ENCODE measurements around the gene NUDT6.

Gene NUDT6

GRCh38 chr4:122932763-122933162 is 10.4 kb upstream of the NUDT6 start:
- H3K4me1 ChIP-seq = no peaks in the 10 kb centered on the region
- H3K27me3 ChIP-seq (ENCODE audit: control insufficient read depth, insufficient read depth, low read length) = no peaks in the 10 kb centered on the region
- H3K9ac ChIP-seq = no peak overlapping the region
- no peaks in the 10 kb centered on the region for H3K9me3 ChIP-seq (ENCODE audit: control insufficient read depth, low read length)
- TF ChIP-seq CTCF (IDR thresholded peaks at IDR 0.05) = no peak
- no peaks in the 10 kb centered on the region for H3K79me2 ChIP-seq
- H3K4me3 ChIP-seq (ENCODE audit: low read depth, low read length) = no peak overlapping the region
- no peaks in the 10 kb centered on the region for H3K36me3 ChIP-seq (ENCODE audit: control insufficient read depth, insufficient read depth, low read length)
- H3K4me2 ChIP-seq (ENCODE audit: low read length) = no peak overlapping the region
- no peak overlapping the region for H2AFZ ChIP-seq
- H3K27ac ChIP-seq = no peak overlapping the region

GRCh38 chr4:122930862-122931261 is 8.5 kb upstream of the NUDT6 start:
- H3K4me3 ChIP-seq (ENCODE audit: low read depth, low read length) = no peak overlapping the region
- H3K9me3 ChIP-seq (ENCODE audit: control insufficient read depth, low read length) = no peaks in the 10 kb centered on the region
- peak; percentile 44 for TF ChIP-seq CTCF (IDR thresholded peaks at IDR 0.05)
- no peak overlapping the region for H3K4me2 ChIP-seq (ENCODE audit: low read length)
- H3K79me2 ChIP-seq = no peaks in the 10 kb centered on the region
- no peak overlapping the region for H2AFZ ChIP-seq
- no peaks in the 10 kb centered on the region for H3K36me3 ChIP-seq (ENCODE audit: control insufficient read depth, insufficient read depth, low read length)
- H3K27ac ChIP-seq = no peak overlapping the region
- no peaks in the 10 kb centered on the region for H3K4me1 ChIP-seq
- no peaks in the 10 kb centered on the region for H3K27me3 ChIP-seq (ENCODE audit: control insufficient read depth, insufficient read depth, low read length)
- no peak overlapping the region for H3K9ac ChIP-seq

- no peak for TF ChIP-seq CTCF (IDR thresholded peaks at IDR 0.05)
- Histone ChIP-seq H3K4me2 (ENCODE audit: low read length) (no peak overlapping the region), H3K27me3 (ENCODE audit: control insufficient read depth, insufficient read depth, low read length) (no peaks in the 10 kb centered on the region), H3K4me3 (ENCODE audit: low read depth, low read length) (no peak overlapping the region), H3K79me2 (no peaks in the 10 kb centered on the region), H2AFZ (no peak overlapping the region), H3K4me1 (no peaks in the 10 kb centered on the region), H3K9me3 (ENCODE audit: control insufficient read depth, low read length) (no peaks in the 10 kb centered on the region), H3K36me3 (ENCODE audit: control insufficient read depth, insufficient read depth, low read length) (no peaks in the 10 kb centered on the region), H3K27ac (no peak overlapping the region), H3K9ac (no peak overlapping the region)
Observed at GRCh38 chr4:122928930-122929329, 6.5 kb upstream of the NUDT6 start.

- Histone ChIP-seq H3K27ac (peak overlapping the region; percentile 39), H3K4me2 (ENCODE audit: low read length) (peak overlapping the region; percentile 97), H3K9ac (no peak overlapping the region), H3K9me3 (ENCODE audit: control insufficient read depth, low read length) (no peaks in the 10 kb centered on the region), H2AFZ (peak overlapping the region; percentile 94), H3K4me1 (no peaks in the 10 kb centered on the region), H3K36me3 (ENCODE audit: control insufficient read depth, insufficient read depth, low read length) (no peaks in the 10 kb centered on the region), H3K79me2 (peaks cover 2% of the 10 kb centered on the region), H3K27me3 (ENCODE audit: control insufficient read depth, insufficient read depth, low read length) (no peaks in the 10 kb centered on the region), H3K4me3 (ENCODE audit: low read depth, low read length) (peak overlapping the region; percentile 94)
- TF ChIP-seq CTCF (IDR thresholded peaks at IDR 0.05) = no peak
Observed at GRCh38 chr4:122922877-122923511, 597 bp upstream of the NUDT6 start.

GRCh38 chr4:122921300-122921699 is 1.1 kb downstream of the NUDT6 start:
- Histone ChIP-seq H3K9ac (no peak overlapping the region), H3K27me3 (ENCODE audit: control insufficient read depth, insufficient read depth, low read length) (no peaks in the 10 kb centered on the region), H3K36me3 (ENCODE audit: control insufficient read depth, insufficient read depth, low read length) (no peaks in the 10 kb centered on the region), H3K9me3 (ENCODE audit: control insufficient read depth, low read length) (no peaks in the 10 kb centered on the region), H3K27ac (no peak overlapping the region), H2AFZ (no peak overlapping the region), H3K4me2 (ENCODE audit: low read length) (peak overlapping the region; percentile 97), H3K4me3 (ENCODE audit: low read depth, low read length) (peak overlapping the region; percentile 94), H3K79me2 (peaks cover 2% of the 10 kb centered on the region), H3K4me1 (no peaks in the 10 kb centered on the region)
- no peak for TF ChIP-seq CTCF (IDR thresholded peaks at IDR 0.05)

Measured in parathyroid adenoma (tissue), 2 donors.